AG04450 (cell line): Measurements from ENCODE around the gene TRAF4. TPM values are rescaled to one million over a fixed set of nuclear protein-coding genes. Genes with fewer than 3 reads are reported as not detected.
A peak's percentile ranks its signal among the peaks of the same experiment; 100 is the strongest.
"Not testable (repeated sequence)": the region's sequence is repeated elsewhere in the genome, so short reads cannot be mapped to it uniquely, and the experiment has no call there.

ENCODE experiments used
- CTCF ChIA-PET: fragments of 300-600, 350-600 bp; formaldehyde crosslinking; extraction: SDS; loops from one replicate; lab custom pipeline; 2022; ENCODE audit warnings: antibody characterized with exemption, inconsistent platforms; lab: Charles Lee
- POLR2A ChIA-PET: fragments of 350-600 bp; formaldehyde crosslinking; extraction: SDS; loops from one replicate; lab custom pipeline; 2021; ENCODE audit warnings: antibody characterized with exemption, inconsistent platforms; lab: Yijun Ruan, JAX
- DNase-seq: peaks from one replicate; pipeline ENCODE4 v3.0.0-alpha.2; 2011; ENCODE audit warnings: low read depth, low spot score
- H3K27ac ChIP-seq: one replicate; pipeline ENCODE4 v1.5.1; 2012; ENCODE audit warnings: low read depth, low read length, control low read depth
- H3K27me3 ChIP-seq: one replicate; pipeline ENCODE4 v1.6.0; 2012; ENCODE audit warnings: low read length; ENCODE audit not compliant: control insufficient read depth, insufficient read depth
- H3K4me3 ChIP-seq: 2 replicates; pipeline ENCODE4 v1.5.1; 2011; ENCODE audit warnings: mild to moderate bottlenecking, low read depth, low read length, control low read depth
- H3K9me3 ChIP-seq: 2 replicates; pipeline ENCODE4 v1.5.1; 2012; ENCODE audit warnings: low read length; ENCODE audit not compliant: control insufficient read depth, insufficient read depth
- CTCF ChIP-seq: IDR thresholded peaks from 2 replicates; pipeline ENCODE4 v1.5.1; 2011; ENCODE audit warnings: low read depth, low read length, control low read depth, inconsistent platforms
- polyA plus RNA-seq: library from polyadenylated mRNA; depleted of rRNA; stranded (reverse); fragments of >200 nt; gene quantifications from 2 replicates; pipeline ENCODE4 v1.2.3, GENCODE V29; 2011

The TRAF4 gene
- polyA plus RNA-seq, 1 experiment, result 26.1 TPM

GRCh38 chr17:28722417-28723158, 21.2 kb upstream of the TRAF4 start:
- ChIA-PET POLR2A (interaction anchor here (0.6 kb wide), 1 partner anchor 925 kb away, joined by 5 read pairs; no protein-coding TSS in a partner anchor), CTCF (interaction anchor here (0.7 to 1.0 kb wide), 2 partner anchors 21 to 394 kb away, joined by 3 read pairs; no protein-coding TSS in a partner anchor)
- H3K27me3 ChIP-seq, result no peaks in the 10 kb centered on the region
- TF ChIP-seq CTCF, result no peak
- H3K9me3 ChIP-seq, result no peaks in the 10 kb centered on the region; the same call in 1 of the 2 replicates
- no peak for DNase-seq
- peak overlapping the region; percentile 25 for H3K4me3 ChIP-seq
- peak overlapping the region; percentile 39 for H3K27ac ChIP-seq

- ChIA-PET POLR2A (no interaction called here), CTCF (interaction anchor here (0.7 to 1.3 kb wide), 2 partner anchors 20 to 27 kb away, joined by 3 to 4 read pairs; no protein-coding TSS in a partner anchor)
- no peak for DNase-seq
- Histone ChIP-seq H3K9me3 (no peaks in the 10 kb centered on the region; the same call in 1 of the 2 replicates), H3K27me3 (no peaks in the 10 kb centered on the region), H3K27ac (peak overlapping the region; percentile 31), H3K4me3 (no peak overlapping the region)
- TF ChIP-seq CTCF, result no peak
These were observed 20.5 kb upstream of the TRAF4 start for GRCh38 chr17:28723159-28723835.

GRCh38 chr17:28723836-28724499, 19.8 kb upstream of the TRAF4 start:
- H3K4me3 ChIP-seq, DNase-seq, H3K9me3 ChIP-seq, H3K27me3 ChIP-seq: not testable (repeated sequence)
- CTCF ChIA-PET, result interaction anchor here (1.3 kb wide), 1 partner anchor 26 kb away, joined by 4 read pairs; no protein-coding TSS in a partner anchor
- POLR2A ChIA-PET, result interaction anchor here (3.2 kb wide), 1 partner anchor 13 kb away, joined by 15 read pairs; the partner anchor contains the start of gene PROCA1
- H3K27ac ChIP-seq, result peak overlapping the region; percentile 77

DNA sequence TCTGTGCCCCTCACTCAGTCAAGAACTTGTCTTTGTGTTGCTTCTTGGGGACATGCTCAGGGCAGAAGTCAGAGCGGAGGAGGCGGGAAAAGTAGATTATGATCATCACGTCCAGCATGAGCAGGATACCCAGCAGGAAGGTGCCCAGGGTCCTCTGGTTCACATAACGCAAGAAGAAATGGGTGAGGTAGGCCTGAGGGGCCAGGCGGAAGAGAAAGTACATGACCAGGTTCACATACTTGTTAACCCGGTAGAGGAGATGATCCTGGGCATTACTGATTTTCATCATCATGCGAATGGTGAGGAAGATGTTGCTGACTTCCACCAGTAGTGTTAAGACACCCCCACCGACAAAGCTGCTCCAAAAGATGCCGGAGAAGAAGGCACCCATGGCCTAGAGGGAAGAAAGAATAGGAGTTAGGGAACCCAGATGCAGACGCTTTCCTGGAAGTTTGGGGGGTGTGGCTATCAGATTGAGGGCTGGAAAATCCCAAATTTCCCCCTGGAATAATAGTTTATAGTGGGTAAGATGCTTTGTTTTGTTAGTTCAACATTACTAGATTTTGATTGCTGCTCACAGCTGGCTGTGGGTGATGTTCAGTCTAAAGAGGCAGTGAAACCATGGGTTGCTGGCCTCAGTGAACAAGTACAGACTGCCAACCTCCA, 19.2 kb upstream of the TRAF4 start:
- Histone ChIP-seq H3K27me3 (no peaks in the 10 kb centered on the region), H3K27ac (peak overlapping the region; percentile 77), H3K4me3 (peak overlapping the region; percentile 62), H3K9me3 (no peaks in the 10 kb centered on the region; the same call in 1 of the 2 replicates)
- TF ChIP-seq CTCF, result no peak
- ChIA-PET POLR2A (interaction anchor here (1.2 to 4.8 kb wide), 4 partner anchors 10 to 227 kb away, joined by 3 to 93 read pairs (median 9); partner anchors contain the start of genes PHF12, PROCA1 and TRAF4), CTCF (interaction anchor here (1.3 to 4.9 kb wide), 2 partner anchors 23 to 25 kb away, joined by 4 to 193 read pairs; partner anchors contain the start of gene TRAF4)
- DNase-seq, result no peak
